IPS-NIHi7 (cell line): ENCODE measurements around the gene GOLT1A.
A peak's percentile ranks its signal among the peaks of the same experiment; 100 is the strongest.

ENCODE experiments used
- DNase-seq: peaks from one replicate; pipeline ENCODE4 v3.0.0; 2012; ENCODE audit warnings: mixed read lengths; ENCODE audit errors: extremely low spot score

GOLT1A gene

DNA sequence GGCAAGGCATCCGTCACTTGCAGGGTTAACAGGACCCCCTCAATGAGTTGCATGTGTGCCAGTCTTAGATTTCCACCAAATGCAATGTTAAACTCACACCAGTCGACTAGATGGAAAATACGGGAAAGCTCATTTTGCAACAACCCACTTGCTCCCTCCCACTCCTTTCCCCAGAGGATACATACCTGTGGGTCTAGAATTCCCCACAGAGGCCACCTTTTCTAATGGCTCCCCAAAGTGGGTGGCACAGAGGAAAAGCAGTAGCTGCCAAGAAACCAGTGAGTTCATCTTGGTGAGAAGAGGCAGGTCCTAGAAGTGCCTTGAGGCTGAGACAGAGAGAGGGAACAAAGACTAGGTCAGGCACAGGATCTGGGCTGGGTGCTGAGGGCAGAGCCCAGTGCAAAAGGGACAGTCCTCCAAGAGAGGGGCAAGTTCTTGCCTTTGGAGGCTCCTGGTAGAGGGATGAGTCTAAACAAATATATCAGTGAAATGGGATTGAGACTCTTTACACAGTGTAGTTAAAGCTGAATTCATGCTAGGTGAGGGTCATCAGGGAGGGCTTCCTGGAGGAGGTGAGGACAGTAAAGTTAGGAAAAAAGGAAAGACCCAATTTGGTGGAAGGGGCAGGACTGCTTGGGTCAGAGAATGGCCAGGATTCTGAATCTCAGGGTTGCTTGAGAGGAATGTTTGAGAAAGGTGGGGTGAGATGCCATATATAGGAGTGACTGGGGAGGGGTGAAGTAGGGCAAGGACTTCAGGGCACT is 21.0 kb downstream of the GOLT1A start:
- no peak for DNase-seq

DNA sequence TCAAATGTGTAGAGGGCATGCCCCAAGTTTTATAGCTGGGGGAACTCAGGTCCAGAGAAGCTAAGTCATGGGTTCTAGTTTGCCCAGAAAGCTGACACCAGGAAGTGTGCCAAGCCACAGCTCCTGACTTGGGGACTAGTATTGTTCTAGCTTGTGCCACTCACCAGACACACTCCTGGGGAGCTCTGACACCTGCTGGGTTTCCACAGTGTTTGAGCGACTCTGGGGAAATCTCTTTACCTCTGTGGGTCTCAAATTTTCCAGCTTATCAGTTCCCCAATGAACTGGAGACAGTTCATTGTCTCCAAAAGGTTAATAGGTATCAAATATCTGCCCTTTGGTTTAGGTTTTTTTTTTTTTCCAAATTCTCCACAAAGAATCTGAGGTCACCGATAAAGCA is 21.7 kb downstream of the GOLT1A start:
- DNase-seq: no peak

DNA sequence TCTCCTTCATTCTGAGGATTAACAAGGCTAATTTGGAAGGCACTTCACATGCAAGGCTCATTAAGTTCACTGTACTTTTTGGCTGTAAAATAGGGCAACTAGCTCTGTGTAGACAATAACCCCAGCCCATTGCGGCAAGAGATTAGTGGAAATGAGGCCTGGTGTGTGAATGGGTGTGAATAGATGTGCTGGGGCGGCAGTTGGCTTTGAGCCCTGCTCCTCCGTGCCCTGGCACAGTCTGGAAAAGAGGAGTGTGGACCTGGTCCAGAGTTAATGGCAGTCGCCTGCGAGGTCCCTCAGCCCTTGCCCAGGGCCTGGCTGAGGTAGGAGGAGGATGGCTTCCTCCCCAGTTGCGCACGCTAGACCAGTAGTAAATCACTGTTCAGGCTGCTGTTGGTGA is 22.3 kb downstream of the GOLT1A start:
- DNase-seq: no peak

DNA sequence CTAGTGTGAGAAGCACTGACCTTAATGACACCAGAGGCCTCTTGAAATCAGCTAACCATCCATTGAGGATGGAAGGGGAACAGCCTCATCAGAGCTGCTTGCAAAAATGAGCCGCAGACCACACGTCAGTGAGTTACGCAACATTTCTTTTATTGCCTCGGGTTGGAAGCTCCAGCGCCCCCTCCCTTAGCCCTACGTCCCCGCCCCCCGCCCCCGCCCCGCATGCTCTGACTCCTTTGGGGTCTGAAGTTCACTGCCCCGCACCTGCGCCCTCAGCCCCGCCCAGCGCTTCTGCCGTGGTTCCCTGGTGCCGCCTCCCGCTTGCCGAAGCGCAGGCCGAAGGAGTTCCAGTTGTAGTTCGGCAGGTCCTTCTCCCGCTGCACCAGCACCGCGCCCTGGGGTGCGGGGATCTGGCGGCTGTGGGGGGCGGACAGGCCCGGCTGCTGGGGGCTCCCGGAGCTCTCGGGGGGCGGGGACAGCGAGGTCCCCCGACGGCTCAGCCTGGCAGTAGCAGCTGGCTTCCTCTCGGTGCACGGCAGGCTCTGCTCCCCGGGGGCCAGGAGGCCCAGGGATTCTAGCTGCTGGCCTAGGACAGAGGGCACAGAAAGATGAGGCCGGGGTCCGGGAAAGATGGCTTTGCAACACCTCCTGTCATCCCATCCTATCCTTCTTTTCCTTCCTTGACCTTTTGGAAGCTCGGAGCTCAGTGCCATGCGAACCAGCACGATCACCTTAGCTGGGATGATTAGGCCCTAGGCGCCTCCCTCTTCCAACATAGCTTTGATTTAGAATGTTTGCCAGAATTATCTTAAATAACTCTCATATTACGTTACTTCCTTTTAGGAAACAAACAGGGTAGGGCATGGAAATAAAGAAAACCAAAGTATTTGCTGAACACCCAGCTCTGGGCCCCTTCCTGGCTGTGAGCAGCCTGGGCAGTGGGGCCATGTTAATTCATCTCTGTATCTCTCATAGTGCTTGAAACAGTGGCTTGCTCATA is 23.3 kb downstream of the GOLT1A start:
- peak; percentile 83 for DNase-seq

DNA sequence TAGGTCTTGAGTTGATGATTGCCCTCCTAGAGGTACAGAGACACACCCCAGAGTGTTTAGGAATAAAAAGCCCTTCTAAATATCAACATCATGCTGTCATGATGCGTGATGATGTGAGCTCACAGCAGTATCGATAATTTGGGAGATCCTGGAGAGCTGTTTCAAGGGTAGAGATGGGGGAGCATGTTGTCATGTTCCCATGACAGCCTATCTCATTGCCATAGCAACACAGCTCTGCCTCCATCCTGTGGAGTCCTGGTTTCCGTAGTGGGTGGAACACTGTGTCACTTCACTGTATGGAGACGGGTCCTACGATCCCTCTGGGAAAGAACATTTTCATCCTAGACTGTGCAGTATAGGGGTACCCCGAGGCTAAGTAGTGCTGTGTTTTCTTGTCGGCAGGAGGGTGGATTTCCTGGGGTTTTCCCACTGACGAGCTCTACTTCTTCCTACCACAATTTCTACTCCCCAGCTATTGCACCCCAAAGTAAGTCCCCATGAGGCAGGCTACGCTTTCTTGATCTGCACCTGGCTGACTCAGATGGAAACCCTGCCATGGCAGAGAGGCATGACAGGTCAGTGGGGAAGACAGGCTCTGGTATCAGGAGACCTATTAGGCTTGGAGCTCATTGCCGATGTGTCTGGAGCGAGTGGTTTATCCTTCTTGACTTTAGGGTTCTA is 24.7 kb downstream of the GOLT1A start:
- DNase-seq: no peak

DNA sequence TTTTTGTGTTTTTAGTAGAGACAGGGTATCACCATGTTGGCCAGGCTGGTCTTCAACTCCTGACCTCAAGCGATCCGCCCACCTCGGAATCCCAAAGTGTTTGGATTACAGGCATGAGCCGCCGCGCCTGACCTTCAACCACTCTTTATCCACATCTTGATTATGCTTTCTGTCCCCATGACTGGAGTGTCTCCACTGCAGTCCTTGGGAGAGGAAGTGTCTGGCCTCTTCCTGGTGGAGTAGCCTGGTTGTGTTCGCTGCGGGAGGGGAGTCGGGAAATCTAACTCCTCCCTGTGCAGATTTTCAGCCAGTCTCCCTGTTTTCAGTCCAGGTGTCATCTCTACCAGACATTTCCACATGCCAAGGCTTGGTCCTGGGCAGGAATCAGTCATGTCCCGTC is 27.2 kb downstream of the GOLT1A start:
- no peak for DNase-seq

DNA sequence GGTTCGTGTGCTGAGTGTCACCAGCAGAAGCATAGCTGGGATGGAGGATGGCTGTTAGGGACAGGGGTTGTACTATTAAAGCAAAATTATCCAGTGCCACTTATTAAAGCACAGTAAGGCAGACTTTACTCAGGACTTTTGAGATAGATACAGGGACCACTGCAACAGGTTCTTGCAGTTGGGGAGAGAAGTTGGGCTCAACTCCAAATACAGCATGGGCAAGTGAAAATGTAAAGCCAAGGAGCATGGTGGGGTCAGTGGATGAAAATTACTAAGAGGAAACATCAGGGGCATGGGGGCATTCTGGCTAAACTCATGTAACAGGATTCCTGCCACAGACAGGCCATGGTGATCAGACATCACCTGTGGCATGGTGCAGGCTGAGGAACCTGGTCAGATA is 32.7 kb downstream of the GOLT1A start:
- DNase-seq: no peak

DNA sequence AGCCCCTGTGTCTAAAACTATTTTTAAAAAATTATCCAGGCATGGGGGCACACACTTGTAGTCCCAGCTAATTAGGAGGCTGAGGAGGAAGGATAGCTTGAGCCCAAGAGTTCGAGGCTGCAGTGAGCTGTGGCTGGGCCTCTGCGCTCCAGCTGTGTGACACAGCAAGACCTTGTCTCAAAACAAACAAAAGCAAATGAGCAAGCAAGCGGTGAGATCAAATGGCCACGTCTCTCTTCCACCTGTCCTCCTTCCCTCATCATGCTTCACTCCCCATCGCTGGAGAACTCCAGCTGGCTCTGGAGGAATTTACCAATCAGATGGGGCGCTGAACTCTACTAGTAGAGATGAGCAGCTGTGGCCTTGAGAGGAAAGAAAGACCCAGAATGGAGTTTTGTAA is 33.7 kb downstream of the GOLT1A start:
- DNase-seq: no peak

DNA sequence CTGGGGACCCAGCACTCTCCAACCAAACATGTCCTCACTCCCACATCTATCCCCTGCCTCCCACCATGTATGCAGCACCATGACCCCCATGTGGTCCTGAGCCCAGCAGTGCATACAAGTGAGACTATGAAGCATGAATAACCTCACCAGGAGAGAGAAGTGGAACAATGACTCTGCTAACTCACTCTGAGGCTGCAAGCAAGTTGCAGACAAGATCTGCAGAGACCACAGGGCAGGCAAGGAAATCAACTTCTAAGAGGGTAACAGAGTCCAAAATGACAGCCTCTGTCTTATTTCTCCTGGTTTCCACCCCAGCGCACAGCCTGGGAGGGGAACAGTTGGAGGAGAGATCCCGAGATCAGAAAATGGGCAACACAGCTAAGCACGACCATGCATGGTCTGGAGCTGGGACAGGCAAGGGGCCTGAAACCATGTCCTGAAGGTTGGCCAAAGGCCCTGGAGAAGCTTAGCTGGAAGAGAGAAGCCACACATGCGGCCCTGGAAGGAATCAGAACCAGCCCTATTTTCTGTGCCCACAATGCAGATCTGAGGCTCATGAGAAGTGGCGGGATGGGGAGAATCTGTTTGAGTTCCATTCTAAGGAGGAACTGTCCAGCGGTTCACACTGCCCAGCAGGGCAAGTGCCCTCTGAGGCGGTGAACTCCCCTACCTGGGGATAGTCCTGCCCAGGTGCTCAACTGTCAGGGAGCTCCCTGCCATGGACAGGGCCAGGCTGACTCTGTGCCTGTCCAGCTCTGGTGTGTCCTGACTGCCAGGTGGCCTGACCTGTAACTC is 35.1 kb downstream of the GOLT1A start:
- DNase-seq: no peak

DNA sequence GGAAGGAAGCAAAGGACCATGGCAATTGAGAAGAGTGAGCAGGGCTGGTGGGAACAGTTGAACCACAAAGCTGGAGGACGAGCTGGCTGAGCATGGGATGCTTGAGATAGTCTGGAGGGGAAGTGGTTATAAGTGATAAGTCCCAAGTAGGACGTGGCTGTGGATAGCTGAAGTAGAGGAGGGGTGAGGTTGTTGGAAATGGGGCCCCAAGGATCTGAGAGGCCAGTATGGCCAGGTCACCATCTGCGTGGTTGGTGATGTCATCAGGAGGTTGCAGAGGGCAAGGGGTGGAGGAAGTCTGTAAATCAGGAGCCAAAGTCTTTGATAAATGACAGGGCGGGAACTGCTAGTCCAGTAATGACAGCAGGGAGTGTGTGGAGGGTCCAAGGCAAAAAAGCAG is 36.7 kb downstream of the GOLT1A start:
- no peak for DNase-seq

DNA sequence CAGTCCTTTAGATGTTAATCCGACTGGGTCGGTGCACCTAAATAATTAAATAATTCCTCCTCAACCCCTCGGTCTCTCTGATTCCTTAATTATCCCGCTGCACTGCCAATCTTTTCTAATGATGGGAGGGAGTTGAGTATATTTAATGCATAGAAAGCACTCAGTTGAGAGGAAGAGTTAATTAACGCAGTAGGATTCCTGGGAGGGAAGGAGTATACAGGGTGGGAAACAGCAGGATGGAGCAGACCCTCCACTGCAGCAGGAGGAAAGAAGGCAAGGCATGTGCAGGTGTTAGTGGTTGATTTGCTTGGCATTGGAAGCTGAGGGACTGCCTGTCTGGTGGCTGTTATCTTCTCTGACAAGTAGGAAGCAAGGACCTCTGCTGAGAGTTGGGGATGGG is 37.7 kb downstream of the GOLT1A start:
- no peak for DNase-seq

DNA sequence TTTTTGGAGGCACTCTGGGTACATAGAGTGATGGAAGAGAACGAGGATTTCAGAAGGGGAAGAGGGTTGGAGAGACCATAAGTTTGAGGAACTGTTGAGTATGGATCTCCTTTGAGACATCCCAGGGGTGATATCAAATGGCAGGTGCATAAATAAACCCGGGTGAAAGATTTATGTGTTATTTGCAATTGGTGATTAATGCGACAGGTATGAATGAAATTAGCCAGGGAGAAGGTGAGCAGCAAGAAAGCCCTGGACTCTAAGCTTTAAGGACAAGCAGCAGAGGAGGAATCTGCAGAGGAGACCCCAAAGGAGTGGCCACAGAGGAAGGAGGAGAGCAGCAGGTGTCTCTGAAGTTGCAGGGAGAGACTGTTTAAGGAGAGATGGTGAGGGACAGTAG is 38.8 kb downstream of the GOLT1A start:
- no peak for DNase-seq

DNA sequence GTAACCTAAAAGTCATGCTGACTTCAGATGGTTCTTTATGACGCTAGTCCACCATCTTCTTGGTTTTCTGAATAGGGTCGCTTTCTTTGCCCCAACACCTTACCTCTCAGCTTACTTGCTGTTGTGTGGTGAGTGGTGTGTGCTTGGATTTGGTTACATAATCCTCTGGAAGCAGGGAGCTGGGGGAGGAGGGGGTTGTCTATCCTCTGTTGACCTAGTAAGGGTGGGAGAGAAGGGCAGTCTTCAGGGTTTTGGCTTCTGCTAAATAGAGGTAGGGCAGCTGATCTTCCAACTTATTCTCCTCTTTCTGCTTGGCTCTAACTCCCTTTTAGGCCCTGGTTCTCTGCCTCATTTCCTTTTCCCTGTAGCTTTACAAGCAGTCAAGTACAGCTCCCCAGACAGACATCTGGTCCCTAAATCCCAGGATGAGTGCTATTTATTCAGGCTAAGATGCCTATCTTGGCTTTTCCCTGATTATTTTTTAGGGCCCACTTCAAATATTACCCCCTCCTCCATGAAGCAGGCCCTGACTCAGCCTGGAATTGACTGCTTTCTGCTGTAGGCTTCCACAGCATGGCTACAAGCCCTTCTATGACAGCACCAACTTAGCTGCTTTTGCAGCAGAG is 41.3 kb downstream of the GOLT1A start:
- no peak for DNase-seq

DNA sequence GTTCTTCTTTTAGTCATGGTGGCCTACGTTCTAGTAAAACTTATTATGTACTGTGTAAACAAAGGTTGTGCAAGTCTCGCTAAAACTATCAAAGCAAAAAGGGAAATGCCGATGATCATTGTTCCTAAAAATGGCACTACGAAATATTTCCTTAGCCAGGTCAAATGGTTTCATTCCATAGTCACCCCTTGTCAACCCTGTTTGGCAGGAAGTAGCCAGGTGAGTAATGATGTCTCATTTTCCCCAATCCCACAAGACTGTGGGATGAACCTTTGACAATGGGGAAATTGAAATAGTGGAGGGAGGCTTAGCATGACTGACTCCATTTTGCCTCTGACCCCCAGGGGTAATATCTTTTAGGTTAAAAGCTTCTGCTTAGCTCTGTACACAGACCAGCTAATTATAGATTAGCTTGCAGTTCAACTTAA is 42.0 kb downstream of the GOLT1A start:
- DNase-seq: no peak

DNA sequence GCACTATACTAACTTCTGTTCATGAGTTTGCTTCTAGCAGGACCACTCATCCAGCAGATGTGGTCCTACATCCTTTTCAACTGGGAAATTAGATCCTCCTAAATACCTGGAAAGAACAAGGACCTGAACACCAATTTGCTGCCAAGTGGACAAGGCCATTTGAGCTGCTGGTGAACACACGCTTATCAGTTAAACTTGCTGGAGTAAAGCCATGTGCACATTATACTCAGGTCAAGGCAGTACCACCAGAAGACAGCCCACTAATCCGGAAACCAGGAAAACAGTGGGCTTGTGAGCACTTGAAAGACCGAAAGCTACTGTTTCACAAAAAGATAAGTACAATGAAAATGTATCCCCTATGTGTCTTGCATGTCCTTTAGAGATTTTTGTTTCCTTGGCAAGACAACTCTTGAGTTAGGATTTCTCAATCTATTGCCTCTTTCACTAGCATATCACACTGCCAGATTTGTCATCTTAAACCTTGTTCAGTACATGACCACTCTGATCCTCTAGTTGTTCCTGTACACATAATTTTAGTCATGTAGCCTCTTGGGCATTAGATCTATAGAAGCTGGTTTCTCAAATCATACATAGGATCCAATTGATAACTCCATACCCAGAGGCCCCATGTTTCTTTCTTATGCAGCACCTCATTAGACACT is 43.2 kb downstream of the GOLT1A start:
- DNase-seq: no peak

DNA sequence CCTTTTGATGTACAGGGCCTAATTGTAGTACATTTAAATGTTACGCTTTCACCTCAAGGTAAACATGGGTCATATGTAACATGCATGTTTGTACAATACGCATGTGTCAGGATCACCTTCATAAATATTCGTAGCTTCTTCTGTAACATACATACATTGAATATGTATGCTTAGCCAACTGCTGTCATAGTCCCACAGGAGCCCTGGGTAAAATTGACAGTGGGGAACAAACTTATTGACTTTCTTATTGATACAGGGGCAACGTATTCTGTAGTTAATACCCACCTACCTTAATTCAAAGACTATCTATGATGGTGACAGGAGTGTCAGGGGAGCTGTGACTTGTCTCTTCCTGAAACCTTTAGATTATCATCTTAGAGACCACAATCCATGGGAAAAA is 43.9 kb downstream of the GOLT1A start:
- DNase-seq: no peak

DNA sequence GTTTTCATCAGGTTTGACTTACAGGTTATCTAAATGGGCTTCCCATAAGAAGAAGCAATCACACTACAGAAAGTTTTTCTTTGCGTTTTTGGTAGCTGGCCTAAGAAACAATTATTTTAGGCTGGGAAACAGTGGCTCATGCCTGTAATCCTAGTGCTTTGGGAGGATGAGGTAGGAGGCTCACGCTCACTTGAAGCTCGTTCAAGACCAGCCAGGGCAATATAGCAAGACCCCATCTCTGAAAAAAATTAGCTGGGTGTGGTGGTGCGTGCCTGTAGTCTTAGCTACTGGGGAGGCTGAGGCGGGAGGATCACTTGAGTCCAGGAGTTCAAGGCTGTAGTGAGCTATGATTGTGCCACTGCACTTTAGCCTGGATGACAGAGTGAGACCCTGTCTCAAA is 46.1 kb downstream of the GOLT1A start:
- DNase-seq: no peak

DNA sequence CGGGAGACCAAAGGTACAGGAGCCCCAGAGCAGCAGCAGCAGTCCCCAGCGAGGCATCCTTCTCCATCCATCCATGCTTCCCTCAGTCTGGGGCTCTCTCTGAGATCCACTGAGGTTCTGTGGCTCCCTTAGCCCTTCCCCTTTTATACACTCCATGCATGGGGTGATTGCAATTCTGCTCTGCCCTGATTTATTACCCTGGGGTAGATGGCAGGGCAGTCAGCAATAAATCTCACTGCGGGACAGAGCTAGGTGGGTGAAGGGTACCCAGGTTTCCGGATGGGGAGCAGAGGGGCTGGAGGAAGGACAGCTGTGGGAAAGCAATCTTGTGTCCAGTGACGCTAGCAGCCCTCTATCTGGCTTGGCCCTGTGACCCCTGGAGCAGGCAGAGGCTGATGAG is 47.6 kb downstream of the GOLT1A start, which contains the start of gene REN:
TSS of gene REN (minus strand) at position 119 of the 400 bp plus-strand sequence. CDS start at position 75, 44 bp downstream.
- no peak for DNase-seq

DNA sequence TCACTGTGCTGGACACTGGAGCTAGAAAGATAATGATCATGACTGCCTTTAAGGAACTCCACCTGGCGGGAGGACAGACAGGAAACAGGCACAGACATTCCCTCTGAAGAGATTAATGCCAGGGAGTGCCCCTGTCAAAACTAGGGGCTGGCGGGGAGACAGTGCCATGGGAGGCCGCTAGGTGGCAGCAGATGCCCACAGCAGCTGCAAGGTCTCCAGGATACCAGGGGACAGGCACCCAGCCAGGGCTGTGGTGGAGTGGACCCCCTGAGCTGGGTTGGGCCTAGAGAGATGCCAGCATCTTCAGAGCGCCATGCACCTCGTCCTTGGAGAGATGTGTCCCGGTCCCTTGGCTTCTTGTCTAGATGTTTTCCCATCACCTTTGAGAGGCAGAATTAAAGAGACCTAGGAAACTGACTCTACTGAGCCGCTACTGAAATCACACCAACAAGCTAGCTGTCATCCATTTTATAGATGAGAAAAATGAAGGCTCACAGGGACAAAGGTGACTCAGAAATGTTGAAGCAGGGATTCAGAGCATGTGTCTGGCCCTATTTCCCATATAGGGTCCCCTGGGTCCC is 51.2 kb downstream of the GOLT1A start:
- peak; percentile 95 for DNase-seq
